HL-60 (cell line): ENCODE results near the gene HOXB1.

ENCODE experiments used
- GABPA ChIP-seq: IDR thresholded peaks from 2 replicates; pipeline ENCODE4 v1.6.1; 2012; ENCODE audit warnings: low read depth
- POLR2AphosphoS5 ChIP-seq: IDR thresholded peaks from 2 replicates; pipeline ENCODE4 v1.6.1; 2012; ENCODE audit warnings: low read depth
- SPI1 ChIP-seq: IDR thresholded peaks from 2 replicates; pipeline ENCODE4 v1.6.1; 2012; ENCODE audit warnings: low read depth, mild to moderate bottlenecking, borderline replicate concordance
- TF ChIP-seq, protein P1 (sequence below): IDR thresholded peaks from one replicate; pipeline ENCODE4 v1.5.1; 2011; ENCODE audit warnings: low read length, control low read depth, inconsistent platforms; ENCODE audit not compliant: insufficient read depth
- TF ChIP-seq, protein P2 (sequence below): IDR thresholded peaks from 2 replicates; pipeline ENCODE4 v1.6.1; 2012; ENCODE audit warnings: low read depth; ENCODE audit not compliant: insufficient replicate concordance

DNA sequence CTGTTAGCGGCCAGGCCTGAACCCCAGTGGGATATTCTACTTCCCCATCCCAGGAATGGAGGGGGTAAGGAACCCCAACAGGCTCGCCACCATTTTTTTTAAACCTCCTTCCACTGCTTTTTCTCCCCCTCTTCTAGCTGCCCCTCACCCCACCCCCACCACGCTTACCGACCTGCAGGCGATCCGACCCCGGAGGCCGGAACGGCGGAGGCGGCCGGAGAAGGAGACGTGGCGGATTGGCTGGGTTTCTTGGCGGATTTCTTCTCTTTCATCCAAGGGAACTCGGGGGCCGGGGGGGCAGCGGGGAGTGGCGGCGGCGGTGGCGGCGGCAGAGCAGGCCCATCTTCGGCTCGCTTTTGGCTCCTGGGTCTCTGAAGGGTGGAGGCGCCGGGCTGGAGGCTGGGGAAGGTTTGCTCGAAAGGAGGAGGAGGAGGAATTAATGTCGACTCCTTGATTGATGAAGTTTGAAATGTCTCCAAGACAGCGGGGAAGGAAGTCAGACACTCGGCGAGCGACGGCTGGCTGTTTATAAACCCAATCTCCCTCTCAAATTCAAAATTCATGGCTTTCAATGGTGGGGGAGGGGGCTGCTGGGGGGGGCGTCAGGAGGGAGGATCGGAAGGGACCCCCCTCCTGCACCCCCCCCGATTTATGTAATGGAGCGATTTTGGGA is 13.7 kb upstream of the HOXB1 start:
- TF ChIP-seq, protein P1, sequence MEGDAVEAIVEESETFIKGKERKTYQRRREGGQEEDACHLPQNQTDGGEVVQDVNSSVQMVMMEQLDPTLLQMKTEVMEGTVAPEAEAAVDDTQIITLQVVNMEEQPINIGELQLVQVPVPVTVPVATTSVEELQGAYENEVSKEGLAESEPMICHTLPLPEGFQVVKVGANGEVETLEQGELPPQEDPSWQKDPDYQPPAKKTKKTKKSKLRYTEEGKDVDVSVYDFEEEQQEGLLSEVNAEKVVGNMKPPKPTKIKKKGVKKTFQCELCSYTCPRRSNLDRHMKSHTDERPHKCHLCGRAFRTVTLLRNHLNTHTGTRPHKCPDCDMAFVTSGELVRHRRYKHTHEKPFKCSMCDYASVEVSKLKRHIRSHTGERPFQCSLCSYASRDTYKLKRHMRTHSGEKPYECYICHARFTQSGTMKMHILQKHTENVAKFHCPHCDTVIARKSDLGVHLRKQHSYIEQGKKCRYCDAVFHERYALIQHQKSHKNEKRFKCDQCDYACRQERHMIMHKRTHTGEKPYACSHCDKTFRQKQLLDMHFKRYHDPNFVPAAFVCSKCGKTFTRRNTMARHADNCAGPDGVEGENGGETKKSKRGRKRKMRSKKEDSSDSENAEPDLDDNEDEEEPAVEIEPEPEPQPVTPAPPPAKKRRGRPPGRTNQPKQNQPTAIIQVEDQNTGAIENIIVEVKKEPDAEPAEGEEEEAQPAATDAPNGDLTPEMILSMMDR = no peak
- no peak for TF ChIP-seq POLR2AphosphoS5
- TF ChIP-seq, protein P2, sequence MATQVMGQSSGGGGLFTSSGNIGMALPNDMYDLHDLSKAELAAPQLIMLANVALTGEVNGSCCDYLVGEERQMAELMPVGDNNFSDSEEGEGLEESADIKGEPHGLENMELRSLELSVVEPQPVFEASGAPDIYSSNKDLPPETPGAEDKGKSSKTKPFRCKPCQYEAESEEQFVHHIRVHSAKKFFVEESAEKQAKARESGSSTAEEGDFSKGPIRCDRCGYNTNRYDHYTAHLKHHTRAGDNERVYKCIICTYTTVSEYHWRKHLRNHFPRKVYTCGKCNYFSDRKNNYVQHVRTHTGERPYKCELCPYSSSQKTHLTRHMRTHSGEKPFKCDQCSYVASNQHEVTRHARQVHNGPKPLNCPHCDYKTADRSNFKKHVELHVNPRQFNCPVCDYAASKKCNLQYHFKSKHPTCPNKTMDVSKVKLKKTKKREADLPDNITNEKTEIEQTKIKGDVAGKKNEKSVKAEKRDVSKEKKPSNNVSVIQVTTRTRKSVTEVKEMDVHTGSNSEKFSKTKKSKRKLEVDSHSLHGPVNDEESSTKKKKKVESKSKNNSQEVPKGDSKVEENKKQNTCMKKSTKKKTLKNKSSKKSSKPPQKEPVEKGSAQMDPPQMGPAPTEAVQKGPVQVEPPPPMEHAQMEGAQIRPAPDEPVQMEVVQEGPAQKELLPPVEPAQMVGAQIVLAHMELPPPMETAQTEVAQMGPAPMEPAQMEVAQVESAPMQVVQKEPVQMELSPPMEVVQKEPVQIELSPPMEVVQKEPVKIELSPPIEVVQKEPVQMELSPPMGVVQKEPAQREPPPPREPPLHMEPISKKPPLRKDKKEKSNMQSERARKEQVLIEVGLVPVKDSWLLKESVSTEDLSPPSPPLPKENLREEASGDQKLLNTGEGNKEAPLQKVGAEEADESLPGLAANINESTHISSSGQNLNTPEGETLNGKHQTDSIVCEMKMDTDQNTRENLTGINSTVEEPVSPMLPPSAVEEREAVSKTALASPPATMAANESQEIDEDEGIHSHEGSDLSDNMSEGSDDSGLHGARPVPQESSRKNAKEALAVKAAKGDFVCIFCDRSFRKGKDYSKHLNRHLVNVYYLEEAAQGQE = no peak
- no peak for TF ChIP-seq GABPA
- TF ChIP-seq SPI1 = no peak
